Gastrocnemius medialis (tissue), 4 donors: Measurements from ENCODE around the gene FNIP2. TPM values are rescaled to one million over a fixed set of nuclear protein-coding genes. Genes with fewer than 3 reads are reported as not detected.
A peak's percentile ranks its signal among the peaks of the same experiment; 100 is the strongest.

ENCODE experiments used
- ATAC-seq, 2 donors: fragments of 150-250 bp; one replicate each; pipeline ENCODE4 v1.9.1; 2016
- DNase-seq, 2 donors: peaks; one replicate each; pipeline ENCODE4 v3.0.0-alpha.2; 2019
- H3K27ac ChIP-seq, 4 donors: fragments of 200-600 bp; sonication (generic); 1 replicate in 1 of 4; 2 replicates in 3 of 4; pipeline ENCODE4 v1.5.1; 2016 to 2018; ENCODE audit warnings: mild to moderate bottlenecking in 2 of 4, moderate library complexity in 1 of 4
- H3K27me3 ChIP-seq, 3 donors: fragments of 200-600 bp; sonication (generic) in 2 of 3; 1 replicate in 1 of 3; 2 replicates in 2 of 3; pipeline versions ENCODE4 v1.5.1 to v1.6.0; 2016 to 2019; ENCODE audit warnings: mild to moderate bottlenecking in 1 of 3, moderate library complexity in 1 of 3
- H3K36me3 ChIP-seq, 2 donors: fragments of 200-600 bp; sonication (generic) in 1 of 2; one replicate each; pipeline ENCODE4 v1.5.1; 2017 to 2018
- H3K4me1 ChIP-seq, 2 donors: fragments of 200-600 bp; sonication (generic) in 1 of 2; one replicate each; pipeline ENCODE4 v1.5.1; 2016 to 2017; ENCODE audit warnings: mild to moderate bottlenecking in 2 of 2
- H3K4me3 ChIP-seq, 4 donors: fragments of 200-600 bp; sonication (generic) in 3 of 4; 1 replicate in 1 of 4; 2 replicates in 3 of 4; pipeline ENCODE4 v1.5.1; 2016 to 2019; ENCODE audit warnings: mild to moderate bottlenecking in 2 of 4
- H3K9me3 ChIP-seq, 3 donors: fragments of 200-600 bp; sonication (generic) in 2 of 3; 1 replicate in 1 of 3; 2 replicates in 2 of 3; pipeline ENCODE4 v1.5.1; 2016 to 2019
- CTCF ChIP-seq, 5 experiments: fragments of 450-650 bp in 3 of 5; fragments of 200-600 bp in 2 of 5; sonication (generic) in 2 of 5; IDR thresholded peaks in 4 of 5; conservative IDR thresholded peaks in 1 of 5; 1 replicate in 4 of 5; 2 replicates in 1 of 5; pipeline ENCODE4 v1.5.1; 2016 to 2019; ENCODE audit warnings: antibody characterized with exemption in 5 of 5, mild to moderate bottlenecking in 3 of 5, moderate library complexity in 3 of 5
- POLR2A ChIP-seq, 2 donors: fragments of 450-650 bp; IDR thresholded peaks; one replicate each; pipeline ENCODE4 v1.6.1; 2017; ENCODE audit warnings: antibody characterized with exemption in 2 of 2, mild to moderate bottlenecking in 2 of 2, moderate library complexity in 2 of 2
- in situ Hi-C, 4 donors: fragments of 200-750 bp; cut with MboI; loops; one replicate each; pipeline versions ENCODE4 v1.15.0 to v1.8.0; 2017; ENCODE audit warnings: low sequenced_read_pairs in 4 of 4
- intact Hi-C: fragments of 100-400 bp; cut with DNase I; formaldehyde crosslinking; loops from one replicate; pipeline ENCODE4 v1.15.1; 2023; ENCODE audit warnings: low total_unique reads
- total RNA-seq, 4 donors: library from RNA; depleted of rRNA; stranded (reverse); fragments of >200 nt; gene quantifications; one replicate each; pipeline versions ENCODE4 v1.1.0 to v1.2.3, GENCODE V29; 2016

FNIP2 gene
- total RNA-seq, 4 donors from 2014 or later: 9.9 to 32.8 (median 22.2) TPM

GRCh38 chr4:158776106-158776505 is 7.3 kb downstream of the FNIP2 start:
- H3K27me3 ChIP-seq: no peaks in the 10 kb centered on the region
- intact Hi-C loops: no loop called here
- DNase-seq (no peak), ATAC-seq (no peak)
- H3K9me3 ChIP-seq: no peaks in the 10 kb centered on the region
- no peak overlapping the region for H3K4me3 ChIP-seq
- H3K36me3 ChIP-seq: no peaks in the 10 kb centered on the region
- in situ Hi-C loops: no loop called here
- H3K27ac ChIP-seq: peak overlapping the region; percentile 66 to 73 (median 72)
- peaks cover 86% of the 10 kb centered on the region in 2 donors for H3K4me1 ChIP-seq
- TF ChIP-seq POLR2A (IDR thresholded peaks at IDR 0.05) (no peak), CTCF (IDR thresholded peaks at IDR 0.05 in 4 of 5, conservative IDR thresholded peaks at IDR 0.05 in 1 of 5) (no peak)

- intact Hi-C loops: no loop called here
- peaks cover 79 to 83% of the 10 kb centered on the region in 2 donors for H3K4me1 ChIP-seq
- no peak for ATAC-seq
- H3K27me3 ChIP-seq: no peaks in the 10 kb centered on the region
- H3K36me3 ChIP-seq: no peaks in the 10 kb centered on the region
- no peaks in the 10 kb centered on the region for H3K9me3 ChIP-seq
- peak overlapping the region; percentile 3 to 74 (median 56) for H3K27ac ChIP-seq
- TF ChIP-seq CTCF (IDR thresholded peaks at IDR 0.05 in 4 of 5, conservative IDR thresholded peaks at IDR 0.05 in 1 of 5): no peak
- TF ChIP-seq POLR2A (IDR thresholded peaks at IDR 0.05): no peak
- DNase-seq: no peak
- no peak overlapping the region for H3K4me3 ChIP-seq
- in situ Hi-C loops: no loop called here
Observed at GRCh38 chr4:158777423-158778155, 8.8 kb downstream of the FNIP2 start.

GRCh38 chr4:158778156-158778711 is 9.4 kb downstream of the FNIP2 start:
- no peak for ATAC-seq

GRCh38 chr4:158778712-158779111 is 9.9 kb downstream of the FNIP2 start:
- peak; percentile 67 to 78 for ATAC-seq
- H3K27ac ChIP-seq: peak overlapping the region; percentile 27 to 74 (median 56)
- H3K9me3 ChIP-seq: no peaks in the 10 kb centered on the region
- in situ Hi-C loops (no loop called here), intact Hi-C loops (no loop called here)
- H3K4me1 ChIP-seq: peaks cover 79 to 83% of the 10 kb centered on the region in 2 donors
- no peaks in the 10 kb centered on the region for H3K36me3 ChIP-seq
- TF ChIP-seq CTCF (IDR thresholded peaks at IDR 0.05 in 4 of 5, conservative IDR thresholded peaks at IDR 0.05 in 1 of 5) (no peak), POLR2A (IDR thresholded peaks at IDR 0.05) (no peak)
- no peaks in the 10 kb centered on the region for H3K27me3 ChIP-seq
- no peak overlapping the region for H3K4me3 ChIP-seq
- DNase-seq: peak; percentile 48 to 67

More at GRCh38 chr4:158778156-158778711, 9.4 kb downstream of the FNIP2 start:
- H3K4me1 ChIP-seq: peaks cover 79 to 83% of the 10 kb centered on the region in 2 donors
- intact Hi-C loops (no loop called here), in situ Hi-C loops (no loop called here)
- H3K27me3 ChIP-seq: no peaks in the 10 kb centered on the region
- TF ChIP-seq CTCF (IDR thresholded peaks at IDR 0.05 in 4 of 5, conservative IDR thresholded peaks at IDR 0.05 in 1 of 5): no peak
- TF ChIP-seq POLR2A (IDR thresholded peaks at IDR 0.05): no peak
- H3K36me3 ChIP-seq: no peaks in the 10 kb centered on the region
- H3K4me3 ChIP-seq: no peak overlapping the region
- peak overlapping the region; percentile 27 to 74 (median 56) for H3K27ac ChIP-seq
- DNase-seq: no peak
- no peaks in the 10 kb centered on the region for H3K9me3 ChIP-seq
